PC-3 (cell line): ENCODE measurements around the gene P4HB. TPM values are rescaled to one million over a fixed set of nuclear protein-coding genes. Genes with fewer than 3 reads are reported as not detected.

ENCODE experiments used
- ATAC-seq: fragments of 200-7000 bp; cut with Tn5 transposase; 2 replicates; pipeline ENCODE4 v1.9.1; 2020; ENCODE audit warnings: mild to moderate bottlenecking, moderate library complexity
- BruUV-seq: library from RNA; stranded (reverse); fragments of 400-500 nt; replicated peaks from 2 replicates; lab custom pipeline; 2021; lab: Mats Ljungman, UMichigan
- CTCF ChIA-PET: fragments of 300-600 bp; sonication (Branson Sonifier 250); formaldehyde crosslinking; loops from one replicate; lab custom pipeline; 2022; ENCODE audit warnings: antibody characterized with exemption; lab: Charles Lee
- POLR2A ChIA-PET: fragments of 300-600 bp; sonication (Branson Sonifier 250); formaldehyde crosslinking; loops from one replicate; lab custom pipeline; 2022; ENCODE audit warnings: antibody characterized with exemption; ENCODE audit not compliant: unreplicated experiment; lab: Charles Lee
- DNase-seq: peaks from one replicate; pipeline ENCODE4 v3.0.0-alpha.2; 2015
- H2AFZ ChIP-seq: fragments of 300-600 bp; sonication (generic); 2 replicates; pipeline ENCODE4 v1.6.0; 2016; ENCODE audit warnings: antibody characterized with exemption, low read length
- H3F3A ChIP-seq: fragments of 300-600 bp; sonication (generic); one replicate; pipeline ENCODE4 v1.6.0; 2017; ENCODE audit warnings: antibody characterized with exemption, low read length, control low read depth, mild to moderate bottlenecking; ENCODE audit not compliant: unreplicated experiment
- H3K27ac ChIP-seq: fragments of 300-600 bp; sonication (generic); 2 replicates; pipeline ENCODE4 v1.5.1; 2016; ENCODE audit warnings: mild to moderate bottlenecking, low read length
- H3K27me3 ChIP-seq: fragments of 300-600 bp; sonication (generic); 2 replicates; pipeline ENCODE4 v1.6.1; 2016; ENCODE audit warnings: low read length, mixed read lengths
- H3K36me3 ChIP-seq: fragments of 300-600 bp; sonication (generic); 2 replicates; pipeline ENCODE4 v1.6.1; 2016; ENCODE audit warnings: low read depth, mixed run types, low read length, mixed read lengths
- H3K4me1 ChIP-seq: fragments of 300-600 bp; sonication (generic); 2 replicates; pipeline ENCODE4 v1.5.1; 2016; ENCODE audit warnings: low read length; ENCODE audit not compliant: insufficient read depth
- H3K4me2 ChIP-seq: fragments of 300-600 bp; sonication (generic); 2 replicates; pipeline ENCODE4 v1.6.0; 2016; ENCODE audit warnings: low read length
- H3K4me3 ChIP-seq: fragments of 300-600 bp; sonication (generic); 2 replicates; pipeline ENCODE4 v1.5.1; 2016; ENCODE audit warnings: mild to moderate bottlenecking, low read length, mixed read lengths
- H3K79me2 ChIP-seq: fragments of 300-600 bp; sonication (generic); 2 replicates; pipeline ENCODE4 v1.6.1; 2017; ENCODE audit warnings: low read length, mixed read lengths
- H3K9ac ChIP-seq: fragments of 300-600 bp; sonication (generic); 2 replicates; pipeline ENCODE4 v1.6.0; 2016; ENCODE audit warnings: mild to moderate bottlenecking, low read length
- H3K9me2 ChIP-seq: fragments of 300-600 bp; sonication (generic); replicated peaks from 2 replicates; pipeline ENCODE4 v1.6.1; 2016; ENCODE audit warnings: mixed run types, low read length, mixed read lengths
- H3K9me3 ChIP-seq: fragments of 300-600 bp; sonication (generic); 2 replicates; pipeline ENCODE4 v1.6.1; 2016; ENCODE audit warnings: low read length, mixed read lengths
- H4K20me1 ChIP-seq: fragments of 300-600 bp; sonication (generic); 2 replicates; pipeline ENCODE4 v1.6.1; 2016; ENCODE audit warnings: low read length, mixed read lengths
- EZH2 ChIP-seq: fragments of 300-600 bp; sonication (generic); IDR thresholded peaks from one replicate; pipeline ENCODE4 v1.6.1; 2017; ENCODE audit warnings: antibody characterized with exemption, mild to moderate bottlenecking, low read length; ENCODE audit not compliant: unreplicated experiment
- EZH2phosphoT487 ChIP-seq: fragments of 300-600 bp; sonication (generic); IDR thresholded peaks from 2 replicates; pipeline ENCODE4 v1.6.1; 2018; ENCODE audit warnings: mild to moderate bottlenecking, antibody characterized with exemption, low read length, borderline replicate concordance
- intact Hi-C: fragments of 100-400 bp; cut with micrococcal nuclease; formaldehyde crosslinking; loops from 2 replicates; pipeline ENCODE4 v1.9.0; 2023
- total RNA-seq: library from RNA; depleted of rRNA; stranded (reverse); fragments of >200 nt; gene quantifications from 2 replicates; pipeline ENCODE4 v1.2.3, GENCODE V29; 2014
- TF ChIP-seq, protein P1 (sequence below): fragments of 300-600 bp; sonication (generic); conservative IDR thresholded peaks from 2 replicates; pipeline ENCODE4 v1.5.1; 2017; ENCODE audit warnings: antibody characterized with exemption, low read depth, mild to moderate bottlenecking, low read length

Gene P4HB
- total RNA-seq, 1 experiment from 2014 or later: 1,089 TPM

- H3K27ac ChIP-seq: peak overlapping the region; percentile 58; the same call in 1 of the 2 replicates
- BruUV-seq: no TSS peak
- intact Hi-C loops: no loop called here
- H3K79me2 ChIP-seq: peaks cover 82% of the 10 kb centered on the region
- peaks cover 55% of the 10 kb centered on the region for H3K36me3 ChIP-seq
- H3K9me2 ChIP-seq: no peaks in the 10 kb centered on the region
- no peak for DNase-seq
- peak overlapping the region; percentile 99 for H3K4me3 ChIP-seq
- H3F3A ChIP-seq: peaks cover 12% of the 10 kb centered on the region
- peak overlapping the region; percentile 98 for H3K9ac ChIP-seq
- CTCF ChIA-PET: interaction anchor here (0.7 kb wide), 1 partner anchor 19 kb away, joined by 3 read pairs; no protein-coding TSS in a partner anchor
- H3K9me3 ChIP-seq: no peaks in the 10 kb centered on the region
- POLR2A ChIA-PET: no interaction called here
- TF ChIP-seq, protein P1, sequence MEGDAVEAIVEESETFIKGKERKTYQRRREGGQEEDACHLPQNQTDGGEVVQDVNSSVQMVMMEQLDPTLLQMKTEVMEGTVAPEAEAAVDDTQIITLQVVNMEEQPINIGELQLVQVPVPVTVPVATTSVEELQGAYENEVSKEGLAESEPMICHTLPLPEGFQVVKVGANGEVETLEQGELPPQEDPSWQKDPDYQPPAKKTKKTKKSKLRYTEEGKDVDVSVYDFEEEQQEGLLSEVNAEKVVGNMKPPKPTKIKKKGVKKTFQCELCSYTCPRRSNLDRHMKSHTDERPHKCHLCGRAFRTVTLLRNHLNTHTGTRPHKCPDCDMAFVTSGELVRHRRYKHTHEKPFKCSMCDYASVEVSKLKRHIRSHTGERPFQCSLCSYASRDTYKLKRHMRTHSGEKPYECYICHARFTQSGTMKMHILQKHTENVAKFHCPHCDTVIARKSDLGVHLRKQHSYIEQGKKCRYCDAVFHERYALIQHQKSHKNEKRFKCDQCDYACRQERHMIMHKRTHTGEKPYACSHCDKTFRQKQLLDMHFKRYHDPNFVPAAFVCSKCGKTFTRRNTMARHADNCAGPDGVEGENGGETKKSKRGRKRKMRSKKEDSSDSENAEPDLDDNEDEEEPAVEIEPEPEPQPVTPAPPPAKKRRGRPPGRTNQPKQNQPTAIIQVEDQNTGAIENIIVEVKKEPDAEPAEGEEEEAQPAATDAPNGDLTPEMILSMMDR: no peak
- no peak for TF ChIP-seq EZH2
- TF ChIP-seq EZH2phosphoT487: no peak
- H2AFZ ChIP-seq: no peak overlapping the region
- peak overlapping the region; percentile 100 for H3K4me2 ChIP-seq
- H4K20me1 ChIP-seq: peaks cover 30% of the 10 kb centered on the region
- H3K27me3 ChIP-seq: no peaks in the 10 kb centered on the region
- no peak for ATAC-seq
- peaks cover 45% of the 10 kb centered on the region for H3K4me1 ChIP-seq
These were observed 29.3 kb upstream of the P4HB start for GRCh38 chr17:81889602-81890001.

GRCh38 chr17:81888988-81889595 is 28.8 kb upstream of the P4HB start:
- ATAC-seq (no peak), DNase-seq (no peak)
- peaks cover 83% of the 10 kb centered on the region for H3K79me2 ChIP-seq
- peak overlapping the region; percentile 100; the same call in 1 of the 2 replicates for H3K4me2 ChIP-seq
- peaks cover 45% of the 10 kb centered on the region for H3K4me1 ChIP-seq
- intact Hi-C loops: no loop called here
- TF ChIP-seq EZH2 (no peak), EZH2phosphoT487 (no peak)
- TF ChIP-seq, protein P1: no peak
- H3K27me3 ChIP-seq: no peaks in the 10 kb centered on the region
- peaks cover 34% of the 10 kb centered on the region for H4K20me1 ChIP-seq
- CTCF ChIA-PET: no interaction called here
- BruUV-seq: no TSS peak
- no peak overlapping the region; the same call in 1 of the 2 replicates for H3K27ac ChIP-seq
- H3K4me3 ChIP-seq: peak overlapping the region; percentile 99
- H3F3A ChIP-seq: peaks cover 12% of the 10 kb centered on the region
- POLR2A ChIA-PET: no interaction called here
- H3K9ac ChIP-seq: peak overlapping the region; percentile 98; the same call in 1 of the 2 replicates
- H3K9me2 ChIP-seq: no peaks in the 10 kb centered on the region
- no peaks in the 10 kb centered on the region for H3K9me3 ChIP-seq
- H3K36me3 ChIP-seq: peaks cover 55% of the 10 kb centered on the region
- no peak overlapping the region for H2AFZ ChIP-seq
